Endometrium (tissue), 2 donors: Measurements from ENCODE around the gene GUCA2A.
"Not testable (repeated sequence)": the region's sequence is repeated elsewhere in the genome, so short reads cannot be mapped to it uniquely, and the experiment has no call there.

Source experiments
- FAIRE-seq: peaks from 2 replicates; lab custom pipeline; 2012; peaks lifted over from hg19 to GRCh38; lab: Jason Lieb, UNC
- donor health status: control.
- donor health status: control.

Gene GUCA2A, protein sequence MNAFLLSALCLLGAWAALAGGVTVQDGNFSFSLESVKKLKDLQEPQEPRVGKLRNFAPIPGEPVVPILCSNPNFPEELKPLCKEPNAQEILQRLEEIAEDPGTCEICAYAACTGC

DNA sequence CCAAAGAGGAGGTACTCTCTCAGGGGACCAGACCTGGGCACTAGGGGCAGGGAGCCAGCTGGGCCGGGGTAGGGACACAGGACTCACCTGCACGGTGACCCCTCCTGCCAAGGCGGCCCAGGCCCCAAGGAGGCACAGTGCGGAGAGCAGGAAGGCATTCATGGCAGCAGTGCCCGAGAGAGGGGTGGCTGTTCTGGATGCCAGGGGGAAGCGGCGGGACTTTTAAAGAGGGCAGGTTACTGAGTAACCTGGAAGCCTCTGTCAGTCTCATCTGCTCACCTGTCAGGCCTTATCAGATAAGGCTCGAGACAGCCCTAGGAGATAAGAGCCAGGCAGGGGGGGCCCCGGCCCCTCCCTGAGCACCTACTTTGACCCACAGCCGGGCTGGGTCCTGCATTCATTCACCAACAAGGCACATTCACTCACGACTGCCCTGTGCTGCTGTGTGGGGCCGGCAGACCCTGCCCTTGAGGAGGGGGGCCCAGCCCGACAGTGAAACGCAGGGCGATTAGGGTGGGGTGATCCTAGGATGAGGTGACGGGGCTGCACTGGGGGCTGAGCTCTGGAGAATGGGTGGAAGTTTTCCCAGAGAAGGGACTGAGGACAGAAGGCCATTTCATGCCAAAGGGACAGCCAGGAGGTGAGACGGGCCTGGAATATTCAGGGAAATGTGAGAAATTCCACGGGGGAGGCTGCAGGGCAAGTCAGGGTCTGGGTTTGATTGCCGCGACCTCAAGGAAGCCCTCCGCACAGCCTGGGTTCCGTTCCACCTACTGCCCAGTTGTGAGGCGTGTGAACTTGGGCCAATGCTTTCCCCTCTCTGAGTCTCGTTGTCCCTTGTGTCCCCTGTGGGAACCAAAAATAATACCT, at the start of gene GUCA2A:
Gene GUCA2A, minus strand, starts transcription at position 195 of the 870 bp plus-strand sequence. Its CDS starts 33 bp downstream, at position 162.
- FAIRE-seq, result no peak

DNA sequence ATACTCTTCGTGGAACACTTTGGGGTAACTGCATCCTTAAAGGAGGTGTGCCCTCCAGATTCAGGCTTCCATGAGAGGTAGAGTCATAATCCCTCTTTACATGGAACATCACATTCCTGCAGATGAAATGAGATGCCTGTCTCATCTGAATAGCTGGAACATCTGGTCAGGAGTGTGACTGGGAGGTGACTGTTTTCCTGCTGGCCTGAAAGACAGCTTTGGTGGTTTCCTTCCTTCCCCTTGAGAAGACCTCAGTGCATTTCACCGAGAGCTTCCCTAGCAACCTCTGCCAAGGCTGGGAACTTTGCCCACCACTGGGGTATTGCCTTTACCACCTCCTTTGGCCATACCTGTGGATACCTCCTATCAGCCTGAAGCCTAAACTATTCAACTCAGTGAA, 46.7 kb upstream of the GUCA2A start:
- FAIRE-seq, result no peak

DNA sequence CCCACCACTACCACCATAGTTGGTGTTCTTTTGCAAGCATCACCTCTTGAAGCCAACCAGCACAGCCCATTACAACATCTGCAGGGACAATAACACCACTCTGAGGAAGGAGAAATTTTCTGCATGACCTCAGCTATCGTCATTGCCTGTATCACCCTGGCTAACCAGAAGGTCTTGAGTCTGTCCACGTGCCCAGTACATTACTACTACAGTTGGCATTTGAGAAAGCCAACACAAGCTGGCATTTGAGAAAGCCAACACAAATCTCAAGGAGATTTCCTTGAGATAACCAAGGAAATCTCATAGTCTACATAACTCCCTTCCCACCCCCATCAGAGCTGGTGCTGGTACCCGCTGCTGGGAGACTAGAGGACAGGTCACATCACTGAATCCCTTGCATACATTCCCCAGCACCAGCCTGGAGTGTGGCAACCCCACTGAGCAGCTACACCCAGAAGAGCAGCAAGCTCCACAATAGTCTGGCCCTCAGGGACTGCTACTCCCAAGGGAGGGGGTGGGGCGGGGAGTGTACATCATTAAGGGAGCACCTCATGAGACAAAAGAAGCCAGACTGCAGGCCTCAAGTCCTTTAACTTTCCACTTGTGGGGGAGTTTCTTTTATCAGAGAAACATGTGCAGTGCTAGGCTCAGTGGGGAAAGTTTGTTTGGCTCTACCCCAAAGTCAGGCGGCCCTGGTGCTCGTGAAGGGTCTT, 46.0 kb upstream of the GUCA2A start:
- FAIRE-seq, result no peak

DNA sequence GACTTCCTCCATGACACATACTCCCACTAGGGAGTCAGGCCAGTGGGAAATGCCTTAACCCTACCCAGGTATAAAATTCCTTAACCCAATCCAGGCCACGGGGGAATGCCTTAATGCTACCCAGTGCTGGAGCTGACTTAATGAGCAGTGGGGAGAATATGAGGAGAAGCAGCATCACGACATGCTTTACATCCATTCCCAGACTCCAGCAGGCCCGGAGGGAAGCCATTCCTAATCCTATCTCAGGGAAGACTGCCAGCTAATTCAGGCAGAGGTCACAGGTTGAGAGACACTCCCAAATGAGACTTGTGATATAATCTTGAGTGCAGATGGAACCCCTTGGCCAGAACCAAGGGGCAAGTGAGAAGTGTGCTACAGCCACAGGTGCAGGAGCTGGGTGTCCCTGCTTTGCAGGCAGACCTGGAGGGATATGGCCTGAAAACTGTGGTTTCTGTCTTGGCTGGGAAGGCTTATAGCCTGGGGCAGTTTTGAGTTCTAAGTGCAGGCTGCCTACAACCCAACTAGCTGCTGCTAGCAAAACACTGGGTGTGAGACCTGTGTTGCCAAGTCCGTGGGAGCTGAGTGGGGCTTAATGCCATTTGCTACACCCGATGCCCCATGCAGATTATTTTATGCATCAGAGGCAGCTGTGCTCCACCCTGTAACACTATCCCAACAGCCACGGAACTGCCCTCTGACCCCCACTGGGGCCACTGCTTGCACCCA, 45.1 kb upstream of the GUCA2A start:
- FAIRE-seq, result no peak

DNA sequence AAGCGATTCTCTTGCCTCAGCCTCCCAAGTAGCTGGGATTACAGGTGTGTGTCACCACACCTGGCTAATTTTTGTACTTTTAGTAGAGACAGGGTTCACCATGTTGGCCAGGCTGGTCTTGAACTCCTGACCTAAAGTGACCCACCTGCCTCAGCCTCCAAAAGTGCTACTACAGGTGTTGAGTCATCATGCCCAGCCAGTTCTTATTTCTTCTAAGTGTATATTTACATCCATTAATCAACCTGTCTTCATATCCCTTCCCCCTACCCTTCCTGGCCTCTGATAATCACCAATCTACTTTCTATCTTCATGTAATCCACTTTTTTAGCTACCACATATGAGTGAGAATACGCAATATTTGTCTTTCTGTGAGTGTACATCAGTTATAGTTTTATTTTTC, 42.4 kb upstream of the GUCA2A start:
- FAIRE-seq, result not testable (repeated sequence)

DNA sequence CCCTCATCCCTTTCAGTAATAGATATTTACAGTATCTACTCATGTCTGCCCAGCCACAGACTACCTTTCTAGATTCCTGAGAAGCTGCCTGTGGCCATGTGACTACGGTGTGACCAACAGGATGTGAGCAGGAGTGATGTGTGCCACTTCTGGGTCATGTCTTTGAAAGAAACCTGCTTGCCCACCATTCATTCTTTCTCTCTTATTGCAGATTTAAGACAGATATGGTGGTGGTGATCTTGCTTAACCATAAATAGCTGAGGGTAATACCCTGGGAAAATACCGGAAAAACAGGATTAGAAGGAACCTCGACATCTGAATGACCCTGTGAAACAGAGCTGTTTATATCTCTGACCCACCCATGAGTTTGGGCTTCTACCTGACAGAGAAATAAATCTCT, 41.6 kb upstream of the GUCA2A start:
- no peak for FAIRE-seq

DNA sequence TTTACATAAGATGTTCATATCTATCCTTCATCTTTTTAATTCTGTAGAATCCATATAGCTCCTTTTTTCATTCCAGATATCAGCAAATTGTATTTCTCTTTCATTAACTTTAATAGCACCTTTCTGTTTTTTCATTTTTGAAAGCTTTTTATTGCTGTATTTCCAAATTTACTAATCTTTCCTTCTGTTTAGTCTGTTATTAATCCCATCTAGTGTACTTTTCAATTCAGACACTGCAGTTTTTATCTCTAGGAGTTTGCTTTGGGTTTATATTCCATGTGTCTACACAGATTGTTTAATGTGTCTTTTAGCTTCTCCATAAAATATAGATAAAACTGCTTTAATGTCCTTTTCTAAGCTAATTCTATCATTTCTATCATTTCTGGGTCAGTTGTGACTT, 37.4 kb upstream of the GUCA2A start:
- FAIRE-seq, result no peak

DNA sequence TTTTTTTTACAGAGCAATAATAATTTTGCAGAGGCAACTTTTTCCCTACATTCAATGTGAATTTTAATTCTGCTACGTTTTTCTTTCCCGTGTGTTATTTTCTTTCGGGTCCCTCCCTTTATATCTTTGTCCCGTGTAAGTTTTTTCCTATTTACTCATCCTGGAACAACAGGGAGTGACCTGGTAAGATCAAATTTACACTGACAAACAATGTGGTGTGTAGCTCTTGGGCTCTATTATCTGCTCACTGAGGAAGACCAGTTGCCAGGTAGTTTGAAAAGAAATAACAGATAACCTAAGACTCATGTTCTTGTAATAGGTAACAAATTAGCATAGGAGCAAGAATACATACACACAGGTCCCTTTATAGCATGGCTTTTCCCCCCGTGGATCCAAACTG, 33.7 kb upstream of the GUCA2A start:
- FAIRE-seq, result no peak

DNA sequence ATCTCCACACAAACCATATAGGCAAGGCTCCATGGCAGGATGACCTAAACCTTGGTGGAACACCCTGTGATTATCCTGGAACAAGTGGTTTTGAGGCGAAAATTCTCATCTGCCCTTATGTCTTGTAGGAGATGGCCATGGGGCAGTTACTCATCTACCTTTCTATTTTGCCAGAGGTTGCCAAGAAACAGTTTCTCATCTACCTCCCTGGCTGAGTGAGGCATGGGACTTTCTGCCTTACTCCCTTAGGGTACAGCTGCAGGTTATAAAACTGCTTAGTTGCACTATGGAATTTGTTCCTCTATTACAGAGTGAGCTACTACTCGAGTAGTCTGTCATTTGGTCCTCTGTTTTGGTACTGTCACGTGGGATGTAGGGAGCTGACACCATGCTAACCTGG, 31.3 kb upstream of the GUCA2A start:
- no peak for FAIRE-seq

DNA sequence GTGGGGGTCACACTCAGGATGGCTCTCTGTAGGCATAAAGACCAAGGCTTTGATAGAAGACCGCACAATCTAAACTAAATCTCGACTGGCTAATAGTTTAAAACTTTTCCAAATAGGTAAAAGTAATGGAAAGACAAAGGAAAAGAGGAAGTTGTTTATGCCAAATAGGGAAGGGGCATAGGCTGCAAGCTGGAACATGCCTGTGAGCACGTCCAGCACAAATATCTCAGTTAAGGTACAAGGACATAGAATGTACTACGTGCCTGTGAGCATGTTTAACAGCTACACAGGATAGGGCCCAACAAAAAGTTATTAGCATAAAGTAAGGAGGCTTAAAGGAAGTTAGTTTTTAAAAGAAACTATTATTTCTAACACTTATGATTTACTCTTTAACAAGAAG, 27.6 kb upstream of the GUCA2A start:
- FAIRE-seq, result no peak

DNA sequence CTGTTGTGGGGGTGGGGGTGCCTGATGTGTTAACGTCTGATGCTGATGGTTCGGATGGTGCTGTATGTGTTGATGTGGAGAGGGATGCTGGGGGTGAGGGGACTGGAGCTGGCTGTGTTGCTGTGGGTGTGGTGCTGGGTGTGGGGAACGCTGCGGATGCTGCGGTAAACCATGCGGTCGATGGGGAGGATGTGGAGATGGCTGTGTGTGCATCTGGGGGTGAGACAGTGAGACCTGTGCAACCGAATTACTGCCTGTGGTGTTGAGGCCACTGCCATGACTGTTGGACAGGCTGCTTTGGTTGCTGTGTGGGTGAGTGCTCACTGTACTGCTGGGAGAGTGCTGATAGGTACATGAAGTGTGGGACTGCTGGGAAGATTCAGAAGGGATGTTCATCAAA, 26.8 kb upstream of the GUCA2A start:
- FAIRE-seq, result no peak

DNA sequence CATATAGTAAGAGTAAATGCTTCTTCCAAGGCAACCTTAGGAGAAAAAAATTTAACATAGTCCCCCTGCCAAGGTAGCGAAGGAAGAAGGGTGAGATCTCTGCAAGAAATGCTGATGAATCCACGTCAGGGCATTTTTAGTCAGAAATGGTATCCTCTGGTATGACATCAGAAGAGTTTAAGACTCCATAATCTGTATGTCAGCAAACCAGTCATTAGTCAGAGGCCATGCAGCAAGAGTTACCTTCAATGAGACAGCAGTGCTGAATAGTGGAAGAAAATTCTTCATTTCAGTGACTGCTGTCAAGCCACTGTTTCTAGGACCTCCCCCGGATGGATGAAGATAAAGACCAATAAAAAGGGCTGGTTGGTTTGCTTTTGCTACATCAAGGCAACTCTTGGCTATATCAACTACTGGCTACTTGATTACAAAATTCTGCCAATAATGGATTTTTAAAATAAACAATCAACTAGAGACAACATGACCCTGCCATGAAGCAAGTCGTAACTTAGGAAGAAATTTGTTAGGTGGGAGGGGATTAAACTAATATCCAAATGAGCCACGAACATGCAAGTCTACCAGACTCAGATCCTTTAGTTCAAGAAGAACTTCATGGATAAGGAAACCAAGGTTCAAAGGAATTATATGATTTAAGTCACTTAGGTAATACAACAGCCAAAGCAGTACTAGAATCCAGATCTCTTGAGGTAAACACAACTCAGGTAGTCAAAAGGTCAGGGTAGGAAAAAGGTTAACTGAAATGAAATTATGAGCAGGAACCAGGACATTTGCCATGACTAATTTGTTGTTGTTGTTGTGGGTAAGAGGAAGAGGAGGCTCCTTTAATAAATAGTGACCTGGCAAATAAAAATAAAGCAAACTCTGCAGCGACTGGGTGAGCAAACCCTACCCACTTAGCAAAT, 25.6 kb upstream of the GUCA2A start:
- FAIRE-seq, result no peak

DNA sequence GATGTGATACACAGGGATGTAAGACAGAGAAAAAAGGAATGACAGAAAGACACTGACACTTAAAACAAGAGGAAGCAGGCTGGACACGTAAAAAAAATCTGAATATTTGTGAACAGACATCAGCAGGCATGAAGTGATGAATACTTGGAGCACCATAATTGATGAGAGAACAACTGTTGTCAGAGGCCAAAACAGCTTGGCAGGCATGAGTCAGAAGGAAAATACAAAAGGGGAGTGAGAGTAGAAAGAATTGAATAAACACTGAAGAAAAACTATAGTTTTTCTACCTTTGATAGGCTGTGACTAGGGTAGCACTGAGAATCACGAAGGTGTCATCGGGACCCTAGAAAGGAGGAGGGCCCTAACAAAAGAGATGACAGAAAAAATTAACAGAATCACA, 21.6 kb upstream of the GUCA2A start:
- no peak for FAIRE-seq

DNA sequence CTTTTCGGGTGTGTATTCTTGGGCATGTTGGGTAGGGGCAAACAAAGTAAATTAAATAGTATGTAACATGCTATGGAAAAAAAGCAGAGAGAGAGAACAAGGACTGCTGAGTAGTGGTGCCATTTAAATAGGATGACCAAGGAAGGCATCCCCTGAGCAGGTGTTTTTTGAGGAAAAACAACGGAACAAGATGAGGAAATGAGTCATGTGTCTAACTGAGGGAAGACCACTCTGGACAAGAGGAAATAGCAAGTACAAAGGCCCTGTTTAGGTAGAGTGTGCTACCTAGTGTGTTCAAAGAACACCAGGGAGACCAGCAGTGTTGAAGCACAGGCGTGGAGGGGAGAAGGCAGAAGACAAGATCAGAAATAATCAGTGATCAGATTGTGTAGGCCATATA, 20.1 kb upstream of the GUCA2A start:
- FAIRE-seq, result no peak

DNA sequence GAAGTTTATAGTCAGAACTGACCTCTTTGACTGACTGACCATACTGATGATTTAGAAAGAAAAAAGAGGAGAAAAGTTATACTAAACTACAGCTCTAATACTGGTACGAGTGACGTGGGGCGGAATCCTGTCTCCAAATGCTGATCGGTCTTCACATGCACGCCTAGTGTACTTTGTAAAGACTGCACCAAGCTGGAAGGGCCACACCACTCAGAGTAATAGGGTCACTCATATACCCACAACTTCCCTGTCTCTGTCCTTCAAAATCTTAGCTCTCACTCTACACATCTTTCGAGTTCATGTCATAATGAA, 19.4 kb upstream of the GUCA2A start:
- FAIRE-seq, result no peak

DNA sequence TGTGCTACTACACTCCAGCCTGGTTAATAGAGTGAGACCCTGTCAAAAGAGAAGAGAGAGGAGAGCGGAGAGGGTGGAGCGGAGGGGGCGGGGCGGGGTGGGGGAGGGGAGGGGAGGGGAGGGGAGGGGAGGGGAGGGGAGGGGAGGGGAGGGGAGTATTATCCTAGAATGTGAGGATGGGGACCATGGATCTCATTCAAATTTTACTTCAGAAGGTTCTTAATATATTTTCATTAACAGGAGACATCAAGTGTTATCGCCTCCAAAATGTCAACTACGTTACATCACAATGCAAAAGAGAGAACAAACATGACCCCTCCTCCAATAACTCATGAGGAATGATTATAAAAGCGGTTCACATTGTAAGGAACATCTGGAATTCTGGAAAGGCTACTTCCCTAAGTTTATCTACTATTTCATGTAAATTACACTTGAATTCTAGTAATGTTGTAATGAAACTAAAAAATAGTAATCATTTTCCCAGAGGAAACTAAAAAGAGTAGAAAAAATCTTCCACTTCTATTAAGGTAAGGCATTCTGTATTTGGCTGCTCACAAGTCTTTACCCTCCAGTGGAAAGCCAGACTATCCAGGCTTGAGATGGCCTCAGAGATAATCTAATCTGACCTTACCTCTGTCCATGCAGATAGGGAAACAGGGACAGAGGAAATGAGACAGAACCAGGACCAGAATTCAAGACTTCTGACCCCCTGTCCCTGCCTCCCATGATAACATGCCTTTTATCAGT, 18.8 kb upstream of the GUCA2A start:
- no peak for FAIRE-seq

DNA sequence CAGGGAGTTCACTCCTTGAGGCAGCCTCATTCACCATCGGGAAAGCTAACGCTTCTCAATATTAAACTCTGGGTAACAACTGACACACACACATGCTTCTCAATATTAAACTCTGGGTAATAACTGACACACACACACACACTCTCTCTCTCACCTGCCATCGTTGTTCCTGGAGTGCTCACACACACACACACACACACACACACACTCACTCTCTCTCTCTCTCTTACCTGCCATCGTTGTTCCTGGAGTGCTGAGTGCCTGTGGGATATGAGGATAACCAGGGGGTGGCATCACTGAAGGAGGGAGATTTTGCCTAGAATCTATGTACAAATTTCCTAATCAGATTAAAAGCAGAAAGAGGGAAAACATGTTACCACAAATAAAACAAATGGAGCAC, 17.1 kb upstream of the GUCA2A start:
- no peak for FAIRE-seq

DNA sequence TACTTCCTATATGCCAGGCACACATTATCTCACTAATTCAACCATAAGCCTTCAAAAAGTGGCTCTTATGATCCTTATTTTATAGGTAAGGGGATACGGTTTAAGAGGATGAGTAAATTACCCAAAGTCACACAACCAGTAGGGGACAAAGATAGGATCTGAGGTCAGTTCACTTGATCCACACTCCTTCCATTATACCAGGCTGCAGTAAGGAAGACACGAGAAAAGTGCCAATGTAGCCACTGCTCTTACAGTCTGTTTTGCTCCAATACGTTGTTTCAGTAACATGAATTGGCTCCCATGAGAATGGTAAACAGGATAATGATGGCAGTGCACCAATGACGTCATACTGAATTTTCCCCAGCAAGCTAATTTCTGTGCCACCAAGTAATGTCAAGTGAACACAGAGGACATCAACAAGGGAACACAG, 15.4 kb upstream of the GUCA2A start:
- no peak for FAIRE-seq

DNA sequence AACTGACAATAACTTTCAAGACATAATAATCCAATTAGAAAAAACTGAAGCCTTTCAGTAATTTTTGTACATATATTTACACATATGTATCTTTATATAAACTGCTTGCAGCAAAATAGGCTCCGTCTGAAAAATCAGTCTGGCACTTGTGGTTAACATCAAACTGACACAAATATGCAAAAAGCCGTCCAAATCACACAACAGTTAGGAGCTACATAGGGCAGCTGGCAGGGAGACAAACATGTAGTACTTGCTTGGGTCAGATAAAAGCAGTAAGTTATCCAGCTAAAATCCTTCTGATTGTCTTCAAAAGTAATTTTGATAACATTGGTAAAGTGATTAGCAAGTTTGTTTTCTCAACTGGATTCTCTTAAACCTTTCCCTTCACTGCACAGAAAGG, 14.7 kb upstream of the GUCA2A start:
- FAIRE-seq, result no peak

DNA sequence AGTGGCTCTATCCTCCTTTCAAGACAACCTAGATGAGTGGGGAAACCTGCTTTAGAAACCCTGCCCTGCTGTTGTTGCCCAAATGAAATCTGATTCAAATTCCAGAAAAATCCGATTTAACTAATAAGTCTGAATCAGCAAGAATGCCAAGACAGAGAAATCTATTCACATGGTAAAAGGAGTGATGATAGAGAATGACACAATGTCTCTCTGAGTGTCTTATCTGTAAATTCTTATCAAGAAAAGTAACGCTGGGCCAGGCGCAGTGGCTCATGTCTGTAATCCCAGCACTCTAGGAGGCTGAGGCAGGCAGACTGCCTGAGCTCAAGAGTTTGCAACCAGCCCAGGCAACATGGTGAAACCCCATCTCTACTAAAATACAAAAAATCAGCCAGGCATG, 13.7 kb upstream of the GUCA2A start:
- no peak for FAIRE-seq

DNA sequence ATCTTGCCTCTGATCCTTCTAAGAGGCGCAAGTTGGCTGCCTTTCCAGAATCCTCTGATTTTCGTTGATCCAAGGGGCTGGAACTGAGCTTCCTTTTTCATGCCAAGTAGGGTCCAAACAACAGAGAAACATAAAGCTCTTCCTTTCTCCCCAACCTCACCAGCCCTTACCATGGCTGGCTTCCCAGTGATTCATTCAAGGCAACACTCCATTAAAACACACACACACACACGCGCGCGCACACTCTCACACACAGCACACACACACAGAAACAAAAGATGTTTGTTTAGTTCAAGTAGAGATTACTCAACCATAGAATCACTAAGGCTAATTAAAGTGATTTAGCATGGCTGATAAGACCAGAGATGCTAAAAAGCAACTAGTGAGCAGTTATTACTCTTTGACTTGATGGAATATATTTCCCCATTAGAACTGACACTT, 13.0 kb upstream of the GUCA2A start:
- no peak for FAIRE-seq
